GOT3 (cell line): Measurements from ENCODE around the gene PIGL.
"Not testable (repeated sequence)": the region's sequence is repeated elsewhere in the genome, so short reads cannot be mapped to it uniquely, and the experiment has no call there.

Source experiments
- DNase-seq: peaks from one replicate; lab custom pipeline; 2025; ENCODE audit warnings: mixed read lengths; lab: John Stamatoyannopoulos, UW

Gene PIGL

GRCh38 chr17:16273929-16274339 is 56.9 kb downstream of the PIGL start:
- no peak for DNase-seq

DNA sequence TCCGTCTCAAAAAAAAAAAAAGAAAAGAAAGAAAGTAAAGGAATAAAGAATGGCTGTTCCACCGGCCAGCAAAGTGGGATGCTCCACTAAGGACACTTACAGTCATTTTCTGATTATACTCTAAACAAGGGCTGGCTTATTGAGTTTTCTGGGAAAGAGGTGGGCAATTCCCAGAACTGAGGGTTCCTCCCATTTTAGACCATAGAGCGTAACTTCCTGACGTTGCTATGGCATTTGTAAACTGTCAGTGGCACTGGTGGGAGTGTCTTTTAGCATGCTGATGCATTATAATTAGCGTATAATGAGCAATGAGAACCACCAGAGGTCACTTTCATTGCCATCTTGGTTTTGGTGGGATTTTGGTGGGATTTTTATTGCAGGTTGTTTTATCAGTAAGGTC is 58.0 kb downstream of the PIGL start:
- no peak for DNase-seq

DNA sequence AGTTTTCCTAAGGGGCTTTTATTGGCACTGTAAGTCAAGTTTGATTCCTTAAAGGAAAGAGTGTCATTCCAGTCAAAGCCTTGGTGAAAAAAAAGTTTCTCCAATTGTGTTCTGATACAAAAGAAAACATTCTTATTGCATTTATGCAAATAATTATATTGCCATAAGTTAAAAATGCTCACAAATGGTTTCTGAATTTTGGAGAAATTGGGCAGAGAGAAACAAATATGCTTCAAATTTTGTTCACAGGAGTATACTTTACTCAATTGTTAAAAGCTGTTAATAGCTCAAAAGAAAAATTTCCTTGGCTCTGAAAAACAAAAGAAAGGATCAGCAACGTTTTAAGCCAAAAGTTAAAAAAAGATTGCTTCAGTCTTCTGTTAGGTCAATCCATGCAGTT is 60.2 kb downstream of the PIGL start:
- DNase-seq, result no peak

DNA sequence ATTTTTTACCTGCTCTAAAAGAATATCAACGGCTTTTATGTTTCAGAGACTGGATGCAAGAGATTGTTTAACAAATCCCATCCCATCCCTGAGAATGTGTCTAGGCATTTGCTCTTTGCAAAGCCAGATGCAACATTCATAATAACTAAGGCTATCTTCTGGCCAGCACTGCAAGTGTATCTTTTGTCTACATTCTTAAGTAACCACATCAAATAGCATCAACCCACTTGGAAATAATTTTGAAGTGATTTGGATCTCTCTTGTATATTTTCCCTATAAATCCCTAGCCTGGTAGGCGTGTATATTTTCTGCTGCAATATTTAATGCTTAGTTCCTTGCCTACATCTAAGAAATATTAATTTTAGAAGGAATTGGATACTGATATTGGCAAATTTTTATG is 64.3 kb downstream of the PIGL start:
- no peak for DNase-seq

DNA sequence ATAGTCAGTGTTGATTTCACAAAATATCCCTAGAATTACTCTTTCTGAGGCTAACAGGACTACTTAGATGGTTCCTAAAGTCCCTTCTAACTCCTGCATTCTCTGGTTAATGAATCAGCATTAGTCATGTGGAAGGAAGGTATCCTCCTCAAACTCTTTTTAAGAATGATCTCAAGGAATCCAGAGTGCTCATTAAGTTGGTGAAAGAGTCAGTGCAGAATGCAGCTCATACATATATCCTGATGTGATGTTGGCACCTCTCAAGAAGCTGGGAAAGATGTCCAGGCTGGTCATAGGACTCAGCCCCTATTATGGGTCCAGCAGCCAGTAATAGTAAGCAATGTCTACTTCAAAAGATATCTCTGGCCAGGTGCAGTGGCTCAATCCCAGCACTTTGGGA is 65.5 kb downstream of the PIGL start:
- DNase-seq, result no peak

GRCh38 chr17:16283705-16284104 is 66.7 kb downstream of the PIGL start:
- no peak for DNase-seq

DNA sequence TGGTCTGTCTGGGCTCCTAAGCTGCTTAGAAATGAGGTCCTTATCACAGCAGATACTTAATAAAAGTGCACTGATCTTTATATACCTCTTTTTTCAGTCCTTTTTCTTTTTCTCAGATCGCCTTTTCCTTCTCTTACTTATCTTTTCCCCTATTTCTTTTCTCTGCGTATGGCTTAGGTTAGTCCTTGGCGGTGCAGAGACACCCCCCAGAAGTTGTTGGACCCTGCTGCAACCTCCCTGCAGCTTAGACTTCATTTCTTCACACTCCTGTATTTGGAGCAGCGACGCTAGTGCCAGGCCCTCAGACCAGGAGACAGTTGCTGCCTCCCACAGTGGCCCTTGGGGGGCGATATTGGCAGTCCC is 68.6 kb downstream of the PIGL start:
- no peak for DNase-seq

DNA sequence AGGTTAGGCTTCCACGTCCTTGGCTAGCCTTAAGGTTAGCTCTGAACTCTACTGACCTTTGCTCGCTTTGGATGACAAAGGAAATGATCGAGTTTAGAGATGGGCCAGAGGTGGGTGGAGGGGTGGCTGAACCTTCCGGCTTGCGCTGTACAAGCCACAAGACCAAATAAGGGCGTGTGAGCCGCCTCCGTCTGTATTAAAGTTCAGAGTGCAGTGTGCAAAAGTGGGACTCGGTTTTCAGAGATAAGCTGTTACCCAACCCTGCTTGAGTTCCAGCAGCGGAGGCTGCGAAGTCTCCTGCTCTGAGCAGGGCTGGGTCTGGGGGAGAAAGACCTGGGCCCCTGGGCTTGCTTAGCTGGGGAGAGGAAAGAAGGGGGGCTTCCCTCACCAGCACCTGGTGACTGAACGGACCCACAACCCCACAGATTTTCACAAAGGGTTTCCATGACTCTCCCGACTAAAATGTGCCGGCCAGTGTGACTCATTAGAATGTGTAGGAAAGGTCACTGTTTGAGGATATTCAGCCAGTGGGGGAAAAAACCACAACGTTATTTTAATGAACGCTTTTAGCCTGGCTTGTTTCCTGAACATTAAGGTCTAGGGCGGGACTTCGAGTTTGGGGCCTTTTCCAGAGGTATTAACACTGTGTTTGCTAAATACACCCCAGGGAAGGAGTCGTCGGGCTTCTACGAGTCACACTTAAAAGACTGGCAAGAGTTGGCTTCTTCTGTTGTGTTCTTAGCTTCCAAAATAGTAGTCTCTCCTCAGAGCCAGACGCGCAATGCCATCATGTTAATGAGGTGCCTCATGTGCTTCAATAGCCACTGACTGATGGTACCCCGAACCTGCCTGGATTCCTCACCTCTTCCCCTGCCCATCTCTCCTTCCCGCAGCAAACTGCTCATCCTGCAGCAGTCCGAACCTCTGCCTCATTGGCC is 69.3 kb downstream of the PIGL start:
- peak; percentile 82 for DNase-seq

GRCh38 chr17:16286947-16287562 is 70.0 kb downstream of the PIGL start:
- DNase-seq, result peak; percentile 56

GRCh38 chr17:16287563-16288027 is 70.6 kb downstream of the PIGL start:
- DNase-seq, result no peak

DNA sequence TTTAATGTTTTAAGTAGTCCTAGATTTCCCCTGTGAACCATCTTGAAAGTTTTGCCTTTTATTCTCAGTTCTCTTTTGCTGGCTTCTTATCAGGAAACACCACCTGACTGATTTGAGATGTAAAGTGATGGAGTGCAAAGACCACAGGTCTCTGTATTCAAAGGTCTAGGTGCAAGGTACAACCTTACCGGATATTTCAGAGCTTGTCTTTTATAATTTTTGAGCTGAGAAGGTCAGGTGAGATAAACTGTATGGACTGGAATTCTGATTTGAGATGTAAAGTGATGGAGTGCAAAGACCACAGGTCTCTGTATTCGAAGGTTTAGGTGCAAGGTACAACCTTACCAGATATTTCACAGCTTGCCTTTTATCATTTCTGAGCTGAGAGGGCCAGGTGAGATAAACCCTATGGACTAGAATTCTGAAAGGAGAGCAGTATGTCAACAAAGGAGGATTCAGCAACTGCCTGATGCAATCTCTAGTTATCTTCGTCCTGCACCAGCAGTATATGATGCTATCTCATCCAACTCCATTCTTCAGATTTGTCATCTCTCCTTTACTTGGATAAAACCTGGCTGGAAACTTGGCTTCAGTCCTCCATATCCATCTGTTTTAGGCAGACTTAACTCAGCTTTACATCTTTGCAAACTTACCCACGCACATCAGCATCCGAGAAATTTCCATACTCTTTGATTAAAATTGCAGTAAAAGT is 72.0 kb downstream of the PIGL start:
- DNase-seq, result no peak

- no peak for DNase-seq
Measured at GRCh38 chr17:16293931-16294330, 76.9 kb downstream of the PIGL start.

DNA sequence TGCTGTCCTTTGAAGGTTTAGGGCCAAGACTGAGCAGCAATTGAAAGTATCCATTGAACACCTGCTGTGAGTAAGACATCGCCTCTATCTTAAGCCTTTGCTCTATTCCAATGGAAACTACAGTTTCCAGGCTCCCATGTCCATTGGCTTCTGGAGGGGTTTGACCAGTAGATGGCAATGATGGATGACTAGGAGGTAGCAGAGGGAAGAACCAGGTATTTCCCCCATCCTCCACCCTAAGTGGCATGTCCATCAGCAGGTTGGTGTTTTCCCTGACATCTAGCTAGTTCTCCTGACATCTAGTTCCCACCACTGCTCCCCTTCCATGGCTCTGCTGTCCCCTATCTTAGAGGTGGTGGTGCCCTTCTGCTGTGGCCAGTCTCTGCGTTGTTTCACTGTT is 77.5 kb downstream of the PIGL start:
- no peak for DNase-seq

DNA sequence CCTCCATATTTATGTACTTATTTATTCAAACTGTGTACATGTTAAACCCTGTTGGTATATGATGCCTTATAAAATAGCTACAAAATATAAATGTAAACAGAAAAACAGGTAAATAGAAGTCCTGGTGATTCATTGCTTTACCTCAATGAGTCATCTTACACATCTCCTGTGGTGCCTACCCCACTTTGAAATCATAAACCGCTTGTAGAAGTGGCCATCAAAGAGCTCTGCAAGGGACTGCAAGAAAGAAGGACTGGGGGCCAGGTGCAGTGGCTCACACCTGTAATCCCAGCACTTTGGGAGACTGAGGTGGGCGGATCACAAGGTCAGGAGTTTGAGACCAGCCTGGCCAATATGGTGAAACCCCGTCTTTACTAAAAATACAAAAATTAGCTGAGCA is 79.1 kb downstream of the PIGL start:
- not testable (repeated sequence) for DNase-seq

GRCh38 chr17:16297367-16298139 is 80.5 kb downstream of the PIGL start:
- DNase-seq, result no peak

GRCh38 chr17:16298140-16298662 is 81.2 kb downstream of the PIGL start:
- DNase-seq, result no peak

DNA sequence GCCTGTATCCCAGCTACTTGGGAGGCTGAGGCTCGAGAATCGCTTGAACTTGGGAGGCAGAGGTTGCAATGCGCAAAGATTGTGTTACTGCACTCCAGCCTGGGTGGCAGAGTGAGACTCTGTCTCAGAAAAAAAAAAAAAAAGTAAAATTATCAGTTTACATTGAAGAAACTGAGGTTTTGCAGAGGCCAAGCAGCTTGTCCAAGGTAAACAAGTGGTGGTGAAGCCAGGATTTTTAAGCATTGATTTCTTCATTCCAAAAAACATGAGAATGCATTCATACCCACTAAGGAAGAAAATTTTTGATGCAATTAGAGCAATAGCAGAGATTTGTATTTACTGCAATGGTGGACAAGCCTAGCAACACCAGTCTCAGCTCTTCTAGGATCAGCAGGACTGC is 83.5 kb downstream of the PIGL start:
- DNase-seq, result no peak

- DNase-seq, result no peak
Measured at GRCh38 chr17:16301963-16302855, 85.2 kb downstream of the PIGL start.

DNA sequence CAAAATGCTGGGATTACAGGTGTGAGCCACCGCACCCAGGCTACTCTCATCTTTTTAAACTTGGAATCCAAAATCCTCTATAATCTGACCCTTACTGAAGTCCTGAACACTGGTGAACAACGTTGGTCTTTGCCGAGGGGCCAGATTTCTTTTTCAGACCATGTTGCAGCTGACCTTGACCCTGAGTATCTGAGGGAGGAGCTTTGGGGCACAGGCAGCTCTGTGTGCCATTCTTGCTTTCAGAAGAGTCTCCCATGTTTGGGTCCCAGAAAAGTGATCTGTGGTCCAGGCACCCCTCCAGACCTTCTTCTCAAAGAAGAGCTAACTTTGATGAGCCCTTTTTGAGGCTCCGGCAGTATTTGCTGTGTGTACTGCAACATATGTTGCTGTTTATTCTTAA is 85.8 kb downstream of the PIGL start:
- DNase-seq, result no peak

- no peak for DNase-seq
Measured at GRCh38 chr17:16304830-16305229, 87.8 kb downstream of the PIGL start.

DNA sequence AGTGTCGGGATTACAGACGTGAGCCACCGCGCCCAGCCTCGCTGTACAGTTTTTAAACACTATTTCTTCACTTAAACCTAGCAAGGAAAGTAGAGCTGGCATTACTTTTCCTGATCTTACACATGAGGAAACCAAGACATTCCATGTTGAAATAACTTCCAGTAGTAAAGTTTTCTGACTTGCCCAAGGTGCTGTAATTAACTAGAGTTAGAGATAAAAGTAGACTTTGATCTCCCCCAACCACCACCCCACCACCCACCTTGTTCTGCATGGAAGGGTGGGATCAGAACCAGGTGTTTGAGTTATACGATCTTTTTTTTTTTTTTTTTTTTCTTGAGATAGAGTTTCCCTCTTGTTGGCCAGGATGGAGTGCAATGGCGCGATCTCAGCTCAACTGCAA is 89.2 kb downstream of the PIGL start:
- no peak for DNase-seq
